LNCAP (cell line): ENCODE measurements around the gene ITPRIP.

ENCODE experiments used
- TF ChIP-seq, protein P1 (sequence below): fragments of 450-650 bp; IDR thresholded peaks from 2 replicates; pipeline ENCODE4 v1.5.1; 2017; ENCODE audit warnings: mild to moderate bottlenecking

Gene ITPRIP

DNA sequence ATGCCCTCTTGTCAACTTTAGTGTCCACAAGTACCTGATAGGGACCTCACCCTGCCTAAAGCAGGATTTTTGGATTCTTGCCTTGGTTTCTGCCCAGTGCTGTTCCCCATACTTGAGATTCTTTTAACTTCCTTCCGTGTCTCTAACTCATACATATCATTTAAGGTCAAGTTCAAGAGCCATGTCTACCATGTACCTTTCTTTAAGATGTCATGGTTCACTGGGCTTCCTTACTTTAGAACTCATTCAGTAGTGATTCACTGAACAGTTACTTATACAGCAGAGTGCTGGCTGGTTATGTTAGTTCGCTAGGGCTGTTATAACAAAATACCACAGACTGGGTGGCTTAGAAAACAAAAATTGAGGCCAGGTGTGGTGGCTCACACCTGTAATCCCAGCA, 10.3 kb upstream of the ITPRIP start:
- TF ChIP-seq, protein P1, sequence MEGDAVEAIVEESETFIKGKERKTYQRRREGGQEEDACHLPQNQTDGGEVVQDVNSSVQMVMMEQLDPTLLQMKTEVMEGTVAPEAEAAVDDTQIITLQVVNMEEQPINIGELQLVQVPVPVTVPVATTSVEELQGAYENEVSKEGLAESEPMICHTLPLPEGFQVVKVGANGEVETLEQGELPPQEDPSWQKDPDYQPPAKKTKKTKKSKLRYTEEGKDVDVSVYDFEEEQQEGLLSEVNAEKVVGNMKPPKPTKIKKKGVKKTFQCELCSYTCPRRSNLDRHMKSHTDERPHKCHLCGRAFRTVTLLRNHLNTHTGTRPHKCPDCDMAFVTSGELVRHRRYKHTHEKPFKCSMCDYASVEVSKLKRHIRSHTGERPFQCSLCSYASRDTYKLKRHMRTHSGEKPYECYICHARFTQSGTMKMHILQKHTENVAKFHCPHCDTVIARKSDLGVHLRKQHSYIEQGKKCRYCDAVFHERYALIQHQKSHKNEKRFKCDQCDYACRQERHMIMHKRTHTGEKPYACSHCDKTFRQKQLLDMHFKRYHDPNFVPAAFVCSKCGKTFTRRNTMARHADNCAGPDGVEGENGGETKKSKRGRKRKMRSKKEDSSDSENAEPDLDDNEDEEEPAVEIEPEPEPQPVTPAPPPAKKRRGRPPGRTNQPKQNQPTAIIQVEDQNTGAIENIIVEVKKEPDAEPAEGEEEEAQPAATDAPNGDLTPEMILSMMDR, result no peak

DNA sequence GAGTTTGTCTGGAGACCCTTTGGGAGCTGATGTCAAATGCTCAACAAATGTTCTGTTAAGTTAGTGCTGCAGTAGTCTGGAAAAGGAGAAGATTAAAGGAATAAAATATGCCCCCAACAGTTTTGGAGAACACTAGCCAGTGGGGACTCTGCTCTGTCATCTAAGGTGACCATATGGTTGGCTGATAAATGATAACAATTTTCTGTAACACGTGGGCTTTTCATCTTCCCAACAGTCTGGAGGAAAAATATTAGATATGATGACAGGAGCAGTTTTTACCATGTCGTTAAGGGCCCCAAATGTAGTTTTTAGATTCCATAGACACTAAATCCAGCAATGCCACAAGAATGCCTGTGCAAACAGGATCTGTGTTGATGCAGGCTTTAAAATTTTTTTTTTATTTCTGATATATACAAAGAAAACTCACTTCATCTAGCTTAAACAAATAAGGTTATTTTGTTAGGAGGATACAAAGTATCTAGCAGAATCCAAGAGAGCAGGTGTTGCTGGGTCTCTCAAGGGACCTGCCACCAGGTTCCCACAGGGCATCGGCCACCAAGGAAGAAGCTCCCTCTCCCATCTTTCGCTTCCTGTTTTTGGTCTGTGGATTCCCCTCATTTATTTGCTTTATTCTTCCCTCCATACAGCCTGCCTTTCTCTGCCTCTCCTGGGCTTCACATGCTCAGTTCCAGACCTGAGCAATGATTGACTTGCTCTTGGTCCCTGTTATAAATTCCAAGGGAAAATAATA, 9.2 kb upstream of the ITPRIP start:
- TF ChIP-seq, protein P1, result no peak

DNA sequence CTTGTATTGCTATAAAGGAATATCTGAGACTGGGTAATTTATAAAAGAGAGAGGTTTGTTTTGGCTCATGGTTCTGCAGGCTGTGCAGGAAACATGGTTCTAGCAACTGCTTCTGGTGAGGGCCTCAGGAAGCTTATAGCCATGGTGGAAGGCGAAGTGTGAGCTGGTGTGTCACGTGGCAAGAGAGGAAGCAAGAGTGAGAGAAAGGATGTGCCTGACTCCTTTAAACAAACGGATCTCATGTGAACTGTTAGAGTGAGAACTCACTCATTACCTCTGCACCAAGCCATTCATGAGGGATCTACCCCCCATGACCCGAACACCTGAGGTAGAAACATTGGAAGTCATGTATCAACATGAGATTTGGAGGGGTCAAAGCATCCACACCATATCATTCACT, 7.7 kb upstream of the ITPRIP start:
- TF ChIP-seq, protein P1, result no peak

DNA sequence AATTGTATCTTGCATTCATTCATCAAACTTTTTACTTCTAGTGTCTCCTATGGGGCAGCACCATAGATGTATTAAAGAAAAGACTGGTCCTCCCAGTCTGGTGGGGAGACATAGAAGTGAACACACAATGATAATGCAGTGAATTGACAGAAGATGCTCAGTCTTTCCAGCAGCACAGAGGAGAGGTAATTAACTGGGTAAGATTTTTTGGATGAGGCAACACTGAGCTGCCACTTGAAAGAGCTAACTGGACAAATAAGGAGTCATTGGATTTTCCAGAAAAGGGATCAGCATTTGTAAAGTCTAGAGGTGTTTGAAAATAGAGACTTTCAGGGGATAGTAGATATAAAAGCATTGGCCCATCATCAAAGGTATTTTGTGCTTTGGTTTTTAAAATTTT, 7.2 kb upstream of the ITPRIP start:
- TF ChIP-seq, protein P1, result no peak

DNA sequence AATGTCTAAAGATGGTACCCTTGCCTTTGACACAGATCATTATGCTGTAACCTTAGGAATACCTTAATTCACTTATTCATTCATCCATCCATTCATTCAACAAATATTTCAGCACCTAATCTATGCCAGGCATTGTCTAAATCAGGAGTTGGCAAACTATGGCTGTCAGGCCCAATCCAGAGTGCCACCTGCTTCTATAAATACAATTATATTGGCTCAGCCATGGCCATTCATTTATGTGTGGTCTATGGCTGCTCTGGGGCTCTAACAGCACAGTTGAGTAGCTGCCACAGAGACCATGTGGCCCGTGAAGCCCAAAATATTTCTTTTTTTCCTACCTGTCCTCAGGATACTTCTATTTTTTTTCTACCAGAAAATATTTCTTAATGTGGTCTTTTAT, 6.0 kb upstream of the ITPRIP start:
- TF ChIP-seq, protein P1, result no peak

DNA sequence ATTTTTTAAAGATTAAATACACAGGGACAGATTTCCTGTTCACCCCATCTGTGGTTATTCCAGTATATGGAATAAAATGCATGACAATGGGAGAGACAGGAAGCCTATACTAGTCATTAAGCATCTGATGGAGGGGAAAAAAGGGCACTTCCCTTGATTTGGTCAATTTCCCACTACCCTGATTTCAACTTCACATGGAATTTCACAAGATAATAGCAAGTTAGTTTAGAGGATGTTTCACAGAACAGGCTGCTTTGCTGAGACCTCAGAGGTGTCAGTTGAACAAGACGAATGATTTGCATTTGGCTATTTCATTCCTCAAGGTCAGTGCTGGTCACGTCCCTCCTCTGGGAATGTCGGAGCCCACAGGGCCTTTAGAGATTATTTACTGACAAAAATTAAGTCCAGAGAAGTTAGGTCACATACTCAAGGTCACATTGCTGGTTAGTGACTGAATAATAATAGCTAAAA, 4.7 kb upstream of the ITPRIP start:
- TF ChIP-seq, protein P1, result no peak

DNA sequence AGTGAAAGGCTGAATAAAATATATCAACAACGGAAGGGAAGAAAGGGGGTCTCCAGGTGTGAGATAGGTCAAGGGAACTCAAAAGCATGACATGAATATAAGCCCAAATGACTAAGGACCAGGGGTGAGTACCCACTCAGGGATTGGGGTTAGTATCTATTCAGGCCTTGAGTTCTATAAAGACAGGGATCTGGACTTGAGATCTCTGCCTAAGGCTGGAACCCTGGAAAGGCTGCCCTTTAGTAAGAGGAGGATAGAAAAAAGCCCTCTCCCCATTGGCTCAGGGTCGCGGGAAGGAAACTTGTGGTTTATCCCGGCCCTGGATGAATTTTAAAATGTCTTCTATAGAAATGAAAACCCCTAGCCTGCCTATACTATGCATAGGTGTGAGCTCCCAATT, 2.4 kb upstream of the ITPRIP start:
- TF ChIP-seq, protein P1, result no peak
